ENCODE measurements around the gene RRM1.
"Not testable (repeated sequence)": the region's sequence is repeated elsewhere in the genome, so short reads cannot be mapped to it uniquely, and the experiment has no call there.

RRM1 gene

DNA sequence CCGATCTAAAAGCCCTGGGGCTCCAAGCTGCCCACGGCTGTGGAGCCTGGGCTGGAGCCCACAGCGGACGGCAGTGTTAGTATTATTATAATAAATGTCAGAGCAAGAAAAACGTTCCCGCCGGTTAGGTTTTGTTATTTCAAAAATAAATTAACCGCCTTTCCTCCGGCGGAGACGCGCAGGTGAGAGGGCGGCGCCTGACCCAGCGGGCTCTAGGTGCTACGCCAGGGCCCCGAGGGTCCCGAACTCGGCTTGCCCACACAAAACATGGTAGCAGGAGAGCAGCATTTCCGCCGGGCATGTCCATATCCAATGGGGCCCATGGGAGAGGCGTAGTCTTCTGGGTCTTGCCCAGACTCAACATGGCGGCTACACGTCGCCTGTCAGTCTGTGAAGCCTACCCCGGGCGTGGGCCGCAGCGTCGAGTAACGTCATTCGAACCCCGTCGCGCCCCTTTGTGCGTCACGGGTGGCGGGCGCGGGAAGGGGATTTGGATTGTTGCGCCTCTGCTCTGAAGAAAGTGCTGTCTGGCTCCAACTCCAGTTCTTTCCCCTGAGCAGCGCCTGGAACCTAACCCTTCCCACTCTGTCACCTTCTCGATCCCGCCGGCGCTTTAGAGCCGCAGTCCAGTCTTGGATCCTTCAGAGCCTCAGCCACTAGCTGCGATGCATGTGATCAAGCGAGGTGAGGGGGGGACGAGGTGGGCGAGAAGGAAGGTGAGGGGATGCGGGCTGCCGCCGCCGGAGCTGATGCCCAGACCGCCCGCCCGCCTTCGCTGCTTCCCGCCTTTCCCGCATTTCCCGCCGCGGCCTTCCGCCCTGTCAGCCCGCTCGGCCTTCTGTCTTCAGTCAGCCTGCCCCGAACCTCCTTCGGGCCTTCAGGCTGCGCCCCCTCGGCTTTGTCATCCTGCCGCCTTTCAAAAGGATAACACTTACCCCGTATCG, at the start of gene RRM1:
TSS of gene RRM1 (plus strand) at position 452 of the 944 bp plus-strand sequence. CDS start at position 666, 214 bp downstream.
- peak; percentile 97 for DNase-seq

DNA sequence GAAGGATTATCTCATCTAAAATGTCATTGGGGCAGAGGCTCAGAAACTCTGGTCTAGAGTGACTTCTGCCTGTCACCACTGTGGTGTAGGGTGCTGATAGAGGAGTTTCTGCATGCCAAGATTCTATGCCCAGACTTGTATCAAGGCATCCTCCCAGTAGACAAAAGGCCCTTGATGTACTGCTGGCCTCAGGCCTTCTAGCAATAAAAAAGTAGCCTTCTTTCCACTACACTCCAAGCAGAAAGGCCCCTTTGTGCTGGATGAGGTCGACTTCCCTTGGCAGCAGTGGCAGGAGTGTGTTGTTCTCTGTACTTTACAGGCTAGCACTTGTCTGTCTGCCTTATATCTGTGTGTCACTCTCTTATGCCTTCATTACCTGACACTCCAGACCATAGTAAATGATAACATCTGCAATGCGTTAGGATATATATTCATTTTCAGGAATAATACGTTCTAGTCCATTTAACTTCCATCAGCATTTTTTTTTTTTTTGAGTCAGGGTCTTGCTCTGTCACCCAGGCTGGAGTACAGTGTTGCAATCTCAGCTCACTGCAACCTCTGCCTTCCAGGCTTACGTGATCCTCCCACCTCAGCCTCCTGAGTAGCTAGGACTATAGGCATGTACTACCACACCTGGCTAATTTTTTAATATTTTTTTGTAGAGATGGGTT, 49.5 kb upstream of the RRM1 start:
- no peak for DNase-seq

- no peak for DNase-seq
Measured at GRCh38 chr11:4048340-4048739, 46.3 kb upstream of the RRM1 start.

GRCh38 chr11:4049006-4049405, 45.6 kb upstream of the RRM1 start:
- DNase-seq, result no peak

DNA sequence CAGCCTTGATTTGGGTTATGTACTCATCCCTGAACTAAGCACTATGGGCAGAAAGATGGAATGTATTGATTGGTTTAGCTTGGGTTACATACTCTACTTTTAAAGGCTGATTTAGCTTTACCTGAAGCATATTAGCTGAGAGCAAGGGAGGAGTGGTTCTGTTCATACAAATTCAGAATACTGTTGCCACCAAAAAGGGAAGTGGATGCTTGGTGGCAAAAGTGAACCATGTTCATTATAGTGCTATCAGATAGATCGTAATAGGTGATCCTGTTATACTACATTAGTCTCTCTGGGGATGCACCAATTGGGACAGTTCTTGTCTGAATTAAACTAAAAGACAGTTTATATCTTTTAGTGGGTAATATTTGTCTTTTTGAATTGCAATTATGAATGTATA, 44.5 kb upstream of the RRM1 start:
- DNase-seq, result no peak

- not testable (repeated sequence) for DNase-seq
Measured at GRCh38 chr11:4053200-4053599, 41.4 kb upstream of the RRM1 start.

- DNase-seq, result no peak
Measured at GRCh38 chr11:4054643-4055042, 40.0 kb upstream of the RRM1 start.

- DNase-seq, result no peak
Measured at GRCh38 chr11:4059424-4059823, 35.2 kb upstream of the RRM1 start.

DNA sequence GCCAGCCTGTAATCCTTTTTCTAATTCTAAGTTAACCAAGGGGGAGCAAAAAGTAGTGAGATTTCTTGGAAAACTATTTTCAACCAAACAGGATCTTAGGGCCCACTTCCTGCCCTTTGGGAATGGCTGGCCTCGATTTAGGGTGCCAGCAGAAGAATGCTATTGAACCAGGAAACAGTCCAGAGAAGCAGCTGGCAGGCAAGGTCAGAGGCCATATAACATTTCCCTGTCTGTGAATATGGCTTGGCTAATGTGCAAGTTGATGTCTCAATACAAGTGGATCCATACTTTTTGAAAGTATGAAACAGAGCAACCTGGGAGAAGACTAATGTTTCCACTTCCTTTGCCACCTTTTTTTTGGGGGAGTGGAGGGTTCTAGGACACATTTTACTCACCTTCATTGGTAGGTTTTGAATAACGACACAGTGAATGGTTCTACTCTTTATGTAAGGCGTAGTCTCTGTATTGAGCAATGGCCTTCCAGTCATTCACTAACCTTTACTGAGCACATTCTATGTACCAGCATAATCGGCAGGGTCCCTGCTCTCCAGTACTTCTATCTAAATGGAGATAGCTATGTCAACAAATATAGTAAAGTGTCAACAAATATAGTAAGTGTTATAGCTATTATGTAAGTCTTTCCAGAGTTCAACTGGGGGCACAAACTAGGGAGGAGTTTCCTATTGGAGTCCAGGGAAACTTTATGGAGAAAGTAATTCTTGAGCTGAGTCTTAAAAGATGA, 34.2 kb upstream of the RRM1 start:
- no peak for DNase-seq

GRCh38 chr11:4061700-4062099, 32.9 kb upstream of the RRM1 start:
- DNase-seq, result no peak

DNA sequence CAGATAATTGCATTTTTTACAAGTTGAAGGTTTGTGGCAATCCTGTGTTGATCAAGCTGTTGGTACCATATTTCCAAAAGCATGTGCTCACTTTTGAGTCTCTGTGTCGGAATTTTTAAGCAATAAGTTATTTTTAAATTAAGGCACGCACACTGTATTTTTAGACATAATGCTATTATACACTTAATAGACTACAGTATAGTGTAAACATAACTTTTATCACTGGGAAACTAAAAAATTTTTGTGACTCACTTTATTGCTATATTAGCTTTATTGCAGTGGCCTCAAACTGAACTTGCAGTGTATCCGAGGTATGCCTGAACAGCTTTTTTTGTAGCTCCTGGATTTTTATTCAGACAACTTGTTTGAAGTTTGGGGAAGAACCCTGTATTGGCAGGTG, 31.3 kb upstream of the RRM1 start:
- DNase-seq, result no peak

DNA sequence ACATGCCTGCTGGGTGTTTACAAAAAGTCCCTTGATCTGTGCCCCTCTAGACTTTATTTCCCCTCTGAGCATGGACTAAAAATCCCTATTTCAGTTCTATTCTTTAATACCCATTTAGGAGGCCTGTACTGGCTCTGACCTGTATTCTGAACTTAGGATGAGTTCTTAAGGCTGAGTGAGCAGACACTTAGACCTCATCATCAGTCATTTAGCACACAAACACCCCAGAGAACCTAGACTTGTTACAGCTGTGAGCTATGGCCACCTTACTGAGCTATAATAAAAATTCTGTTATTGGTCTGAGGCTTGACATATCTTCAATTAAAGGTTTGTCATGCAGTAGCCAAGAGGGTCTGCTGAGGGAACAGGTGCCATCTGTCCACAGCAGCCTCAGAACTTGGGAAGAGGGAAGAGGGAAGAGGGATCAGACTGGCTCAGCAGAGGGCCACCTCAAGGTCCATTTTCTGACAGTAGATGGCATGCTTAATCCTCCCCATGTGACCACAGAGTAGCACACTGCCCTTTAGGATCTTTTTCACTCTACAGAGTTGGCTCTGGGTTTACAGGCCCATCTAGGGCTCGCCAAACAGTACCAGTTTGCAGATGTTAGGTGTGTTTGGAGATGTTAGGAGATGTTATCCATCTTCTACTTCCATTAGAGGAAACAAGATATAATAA, 30.2 kb upstream of the RRM1 start:
- DNase-seq, result no peak

DNA sequence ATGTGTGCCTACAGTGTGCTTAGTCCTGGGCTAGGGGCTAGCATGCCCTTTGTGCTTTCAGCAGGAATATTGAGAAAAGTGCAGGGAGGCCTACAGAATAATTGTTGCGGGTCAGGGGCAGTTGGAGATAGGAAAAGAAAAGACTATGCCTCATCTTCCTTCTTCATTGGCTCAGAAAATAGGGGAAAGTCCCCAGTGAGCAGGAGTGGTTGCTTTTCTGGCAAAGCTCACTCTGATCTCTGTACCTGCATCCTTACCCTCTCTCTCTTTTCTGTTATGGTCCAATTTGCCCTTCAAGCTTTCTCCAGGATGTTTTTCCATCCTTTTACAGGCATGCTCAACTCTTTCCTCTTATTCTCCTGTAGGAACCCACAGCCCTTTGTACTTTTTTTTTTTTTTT, 29.5 kb upstream of the RRM1 start:
- DNase-seq, result no peak

DNA sequence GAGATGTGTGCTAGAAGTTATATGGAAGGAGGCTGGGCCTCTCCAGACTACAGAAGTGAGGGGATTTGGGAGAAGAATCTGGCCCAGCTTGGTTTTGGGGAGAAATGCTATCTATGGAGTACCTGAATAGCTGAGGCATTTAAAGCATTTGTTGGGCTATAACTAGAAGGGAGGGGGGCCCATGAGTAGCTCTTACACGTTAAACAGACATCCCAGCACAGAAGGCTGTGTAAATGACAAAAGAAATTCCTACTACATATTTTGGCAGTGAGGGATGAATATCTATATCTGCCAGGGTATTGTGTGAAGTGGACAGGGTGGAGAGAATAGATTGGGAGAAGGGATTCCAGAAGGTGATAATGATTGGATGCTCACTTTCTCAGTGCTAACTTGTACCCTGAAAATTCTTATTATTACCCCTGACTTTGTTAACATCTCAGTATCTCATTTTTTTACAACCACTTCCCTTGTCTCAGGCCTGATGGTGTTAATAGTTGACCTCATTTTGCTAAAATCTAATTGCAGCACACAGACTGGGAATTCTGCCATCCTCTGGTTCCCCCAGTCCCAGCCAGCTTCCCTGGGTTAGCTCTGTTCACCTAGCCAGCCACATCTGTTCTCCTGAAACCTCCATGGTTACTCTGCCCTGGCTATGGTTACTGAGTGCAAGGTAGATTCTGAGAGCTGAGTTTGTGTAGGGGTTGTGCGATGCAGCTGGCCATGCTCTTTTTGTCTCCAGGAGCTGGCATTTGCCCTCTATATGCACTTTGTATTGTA, 28.8 kb upstream of the RRM1 start:
- peak; percentile 22 for DNase-seq

GRCh38 chr11:4066910-4067309, 27.7 kb upstream of the RRM1 start:
- no peak for DNase-seq

- DNase-seq, result no peak
Measured at GRCh38 chr11:4068962-4069361, 25.6 kb upstream of the RRM1 start.

DNA sequence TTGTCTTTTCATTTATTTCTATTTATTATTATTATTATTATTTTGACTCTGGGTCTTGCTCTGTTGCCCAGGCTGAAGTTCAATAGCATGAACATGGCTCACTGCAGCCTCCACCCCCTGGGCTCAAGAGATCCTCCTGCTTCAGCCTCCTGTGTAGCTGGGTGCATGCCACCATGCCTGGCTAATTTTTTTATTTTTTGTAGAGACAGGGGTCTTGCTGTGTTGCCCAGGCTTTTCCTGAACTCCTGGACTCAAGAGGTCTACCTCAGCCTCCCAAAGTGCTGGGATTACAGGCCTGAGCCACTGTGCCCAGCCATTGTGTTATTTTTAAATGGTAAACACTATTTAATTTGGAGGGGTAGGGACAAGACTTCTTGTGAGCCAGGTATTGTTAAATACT, 23.3 kb upstream of the RRM1 start:
- DNase-seq, result no peak

- DNase-seq, result no peak
Measured at GRCh38 chr11:4071914-4072313, 22.7 kb upstream of the RRM1 start.

- DNase-seq, result peak; percentile 74
Measured at GRCh38 chr11:4072668-4073285, 21.8 kb upstream of the RRM1 start.

DNA sequence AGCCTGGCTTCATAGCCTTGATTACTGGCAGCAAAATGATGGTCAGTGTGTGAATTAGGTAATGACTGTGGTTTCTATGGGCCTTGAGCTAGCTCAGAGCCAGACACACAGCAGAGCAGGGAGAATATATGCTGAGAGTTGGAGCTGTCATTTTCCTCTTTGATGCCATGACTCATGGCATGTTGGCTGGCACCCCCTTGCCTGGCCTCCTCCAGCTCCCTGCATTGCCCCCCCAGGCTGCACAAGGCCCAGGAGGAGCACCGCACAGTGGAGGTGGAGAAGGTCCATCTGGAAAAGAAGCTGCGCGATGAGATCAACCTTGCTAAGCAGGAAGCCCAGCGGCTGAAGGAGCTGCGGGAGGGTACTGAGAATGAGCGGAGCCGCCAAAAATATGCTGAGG, 20.3 kb upstream of the RRM1 start:
- no peak for DNase-seq

GRCh38 chr11:4076774-4077173, 17.8 kb upstream of the RRM1 start:
- no peak for DNase-seq

GRCh38 chr11:4083198-4083597, 11.4 kb upstream of the RRM1 start:
- no peak for DNase-seq

All from fibroblast of skin of right quadriceps (primary cell).